Endothelial cell of umbilical vein (primary cell): ENCODE results near the gene GSE1.

Experiments
- CTCF ChIP-seq, 2 donors: IDR thresholded peaks; 1 replicate in 1 of 2; 2 replicates in 1 of 2; pipeline ENCODE4 v1.5.1; 2011; ENCODE audit warnings: low read length in 2 of 2, mild to moderate bottlenecking in 2 of 2, moderate library complexity in 2 of 2, control low read depth in 1 of 2, inconsistent platforms in 1 of 2, low read depth in 1 of 2; ENCODE audit not compliant: insufficient read depth in 1 of 2; ENCODE audit errors: extremely low read depth in 1 of 2
- MYC ChIP-seq: IDR thresholded peaks from one replicate; pipeline ENCODE4 v1.6.1; 2011; ENCODE audit warnings: mild to moderate bottlenecking, low read depth, low read length
- POLR2A ChIP-seq: IDR thresholded peaks from 2 replicates; pipeline ENCODE4 v1.6.1; 2012; ENCODE audit warnings: low read depth, mild to moderate bottlenecking, control low read depth, low read length
- POLR2AphosphoS5 ChIP-seq: IDR thresholded peaks from 2 replicates; pipeline ENCODE4 v1.6.1; 2012; ENCODE audit warnings: low read depth, mild to moderate bottlenecking, control low read depth, low read length, moderate library complexity; ENCODE audit not compliant: insufficient read depth

DNA sequence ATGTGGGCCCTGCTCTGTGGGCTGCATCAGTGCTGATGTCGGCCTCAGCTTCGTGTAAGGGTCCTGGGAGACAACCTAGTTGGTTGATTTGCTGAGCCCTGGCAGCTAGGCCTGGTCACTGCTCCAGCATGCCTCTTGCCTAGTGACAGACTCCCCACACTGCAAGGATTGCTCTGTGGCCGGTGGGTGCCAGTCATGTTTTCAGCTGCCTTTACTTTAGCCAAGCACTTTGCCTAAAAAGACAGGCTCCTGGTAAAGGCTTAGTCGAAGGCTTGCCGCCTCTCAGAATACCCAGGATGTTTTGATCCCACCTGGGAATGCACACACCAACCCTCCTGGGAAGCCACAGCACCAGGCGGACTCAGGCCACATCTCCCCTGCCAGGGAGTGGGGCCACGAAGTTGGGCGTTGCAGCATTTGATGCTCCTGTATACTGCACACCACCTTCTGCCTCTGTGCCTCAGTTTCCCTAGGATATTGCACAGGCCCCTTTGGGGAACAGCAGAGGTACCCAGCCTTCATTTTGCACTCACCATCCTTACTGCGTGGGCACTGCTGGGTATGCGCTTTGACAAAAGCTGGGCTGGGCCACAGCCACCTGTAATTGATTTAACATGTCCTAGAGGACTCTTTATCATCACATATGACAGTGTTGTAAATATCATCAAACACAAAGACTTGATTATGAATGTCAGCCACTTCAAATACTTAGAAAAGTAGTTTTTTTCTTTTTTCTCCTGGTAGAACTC lies 55.7 kb downstream of the GSE1 start:
- TF ChIP-seq CTCF (IDR thresholded peaks at IDR 0.05; ENCODE audit: extremely low read depth in 1 of 2, insufficient read depth in 1 of 2, low read depth in 1 of 2, low read length in 2 of 2) (no peak), POLR2AphosphoS5 (no peak), MYC (no peak), POLR2A (no peak)
